ENCODE results near the gene USP48.

GRCh38 chr1:21829294-21829693 lies 46.3 kb upstream of the USP48 start:
- TF ChIP-seq POLR2A (IDR thresholded peaks at IDR 0.05) (no peak), POLR2AphosphoS5 (IDR thresholded peaks at IDR 0.05) (no peak), CTCF (IDR thresholded peaks at IDR 0.05) (no peak)

Data from breast epithelium (tissue), 3 donors.